ENCODE data around the gene FIS1. TPM values are rescaled to one million over a fixed set of nuclear protein-coding genes. Genes with fewer than 3 reads are reported as not detected.

FIS1 gene
- total RNA-seq, 2 experiments from 2014 or later, result 106 to 109 TPM

DNA sequence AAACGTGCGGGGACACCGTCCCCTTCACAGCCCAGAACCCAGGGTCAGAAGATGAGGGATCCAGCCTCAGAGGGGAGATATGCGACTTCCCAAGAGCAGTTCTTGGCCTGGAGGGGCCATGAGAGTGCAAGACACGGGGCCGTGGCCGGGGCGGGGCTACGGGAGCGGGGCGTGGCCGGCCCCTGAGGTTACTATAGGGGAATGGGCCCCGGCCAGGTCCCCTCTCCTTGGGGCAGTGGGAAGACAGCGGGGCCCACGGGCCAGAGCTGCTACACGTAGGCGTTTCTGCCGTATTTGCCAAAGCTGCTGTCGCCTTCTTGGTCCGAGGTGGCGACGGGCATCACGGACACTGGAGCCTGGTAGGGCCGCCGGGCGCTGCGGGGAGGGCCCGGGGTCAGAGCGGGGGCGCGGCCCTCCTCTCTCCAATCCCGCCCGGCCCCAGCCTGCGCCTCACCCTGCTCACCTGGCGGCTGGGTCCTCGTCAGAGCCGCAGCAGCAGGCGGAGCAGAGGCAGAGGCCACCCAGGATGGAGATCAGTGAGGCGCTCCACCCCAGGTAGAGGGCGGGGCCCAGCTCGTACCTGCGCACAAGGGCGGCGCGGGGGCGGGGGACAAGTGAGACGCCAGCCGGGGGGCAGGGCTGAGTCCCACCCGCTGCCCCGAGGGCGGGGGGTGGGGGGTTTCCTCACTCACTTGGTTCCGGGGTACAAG lies 12.6 kb downstream of the FIS1 start:
- H3K4me3 Mint-ChIP-seq, result no peak overlapping the region

DNA sequence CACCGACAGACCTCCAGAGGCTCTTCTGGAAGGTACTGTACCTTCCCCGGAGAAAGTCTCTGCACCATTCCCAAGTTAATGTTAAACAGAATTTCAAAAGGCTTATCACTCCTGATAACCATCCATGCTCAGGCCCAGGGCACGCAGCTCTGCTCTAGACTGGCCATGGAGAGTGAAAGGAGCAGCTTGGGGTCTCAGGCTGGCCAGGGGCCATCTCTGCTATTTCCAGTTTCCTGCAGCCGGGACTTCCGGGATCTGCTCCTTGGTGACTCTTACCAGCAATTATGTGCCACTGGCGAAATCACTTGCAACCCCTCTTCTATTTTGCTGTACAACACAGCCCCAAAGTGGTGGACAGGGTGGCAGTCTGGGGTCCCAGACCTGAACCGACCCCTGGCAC lies 13.2 kb downstream of the FIS1 start:
- no peak for DNase-seq
- H3K27me3 Mint-ChIP-seq, result no peaks in the 10 kb centered on the region
- no peak overlapping the region for H3K4me3 Mint-ChIP-seq
- H3K9me3 Mint-ChIP-seq, result no peaks in the 10 kb centered on the region
- no peak overlapping the region for H3K27ac Mint-ChIP-seq
- H3K36me3 Mint-ChIP-seq, result no peaks in the 10 kb centered on the region
- H3K4me1 Mint-ChIP-seq, result no peaks in the 10 kb centered on the region

More for the DNA sequence above, 12.6 kb downstream of the FIS1 start:
- H3K27me3 Mint-ChIP-seq, result no peaks in the 10 kb centered on the region
- H3K36me3 Mint-ChIP-seq, result no peaks in the 10 kb centered on the region
- DNase-seq, result no peak
- H3K9me3 Mint-ChIP-seq, result no peaks in the 10 kb centered on the region
- no peak overlapping the region for H3K27ac Mint-ChIP-seq
- no peaks in the 10 kb centered on the region for H3K4me1 Mint-ChIP-seq

GRCh38 chr7:101226721-101227120 lies 18.2 kb downstream of the FIS1 start:
- H3K27ac Mint-ChIP-seq, result no peak overlapping the region
- no peak overlapping the region for H3K4me3 Mint-ChIP-seq
- peaks cover 6% of the 10 kb centered on the region for H3K4me1 Mint-ChIP-seq
- H3K36me3 Mint-ChIP-seq, result peaks cover 20% of the 10 kb centered on the region
- H3K27me3 Mint-ChIP-seq, result no peaks in the 10 kb centered on the region
- DNase-seq, result no peak
- H3K9me3 Mint-ChIP-seq, result no peaks in the 10 kb centered on the region

- Mint-ChIP-seq H3K27ac (no peak overlapping the region), H3K4me1 (peaks cover 6% of the 10 kb centered on the region), H3K27me3 (no peaks in the 10 kb centered on the region), H3K36me3 (peaks cover 20% of the 10 kb centered on the region), H3K4me3 (no peak overlapping the region), H3K9me3 (no peaks in the 10 kb centered on the region)
- DNase-seq, result no peak
Observed at GRCh38 chr7:101225650-101226049, 19.2 kb downstream of the FIS1 start.

DNA sequence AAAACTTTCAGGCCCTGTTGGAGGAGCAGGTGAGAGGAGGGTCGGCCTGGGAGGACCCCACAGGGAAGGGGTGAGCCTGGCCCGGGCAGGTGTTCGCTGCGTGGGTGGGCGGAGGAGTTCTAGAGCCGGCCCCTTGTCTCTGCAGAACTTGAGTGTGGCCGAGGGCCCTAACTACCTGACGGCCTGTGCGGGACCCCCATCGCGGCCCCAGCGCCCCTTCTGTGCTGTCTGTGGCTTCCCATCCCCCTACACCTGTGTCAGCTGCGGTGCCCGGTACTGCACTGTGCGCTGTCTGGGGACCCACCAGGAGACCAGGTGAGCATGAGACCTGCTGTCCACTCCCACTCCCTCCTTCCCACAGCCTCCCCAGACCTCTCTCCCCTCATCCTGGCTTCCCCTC lies 21.4 kb downstream of the FIS1 start:
- Mint-ChIP-seq H3K4me1 (peaks cover 22% of the 10 kb centered on the region), H3K4me3 (no peak overlapping the region), H3K36me3 (peaks cover 20% of the 10 kb centered on the region), H3K27ac (no peak overlapping the region), H3K9me3 (no peaks in the 10 kb centered on the region), H3K27me3 (no peaks in the 10 kb centered on the region)
- DNase-seq, result no peak

DNA sequence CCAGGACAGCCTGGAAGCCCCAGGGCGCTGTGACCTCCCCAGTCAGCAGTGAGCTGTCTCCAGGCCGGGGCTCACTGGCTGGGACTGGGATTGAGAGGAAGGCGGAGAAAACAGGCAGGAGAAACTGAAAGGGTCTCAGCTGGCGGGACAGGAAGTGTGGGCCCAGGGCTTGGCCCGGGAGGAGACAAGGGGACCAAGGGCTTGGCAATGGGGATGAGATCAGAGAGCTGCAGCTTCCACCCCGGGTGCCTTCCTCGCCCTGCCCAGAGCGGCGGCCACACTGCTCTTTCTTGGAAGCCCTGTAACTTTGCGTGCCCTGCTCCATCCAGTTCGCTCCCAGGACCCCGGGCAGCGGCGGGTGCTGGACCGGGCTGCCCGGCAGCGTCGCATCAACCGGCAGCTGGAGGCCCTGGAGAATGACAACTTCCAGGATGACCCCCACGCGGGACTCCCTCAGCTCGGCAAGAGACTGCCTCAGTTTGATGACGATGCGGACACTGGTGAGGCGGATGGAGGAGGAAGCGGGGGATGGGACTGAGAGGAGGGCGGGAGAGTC lies 22.5 kb downstream of the FIS1 start:
- Mint-ChIP-seq H3K36me3 (peaks cover 20% of the 10 kb centered on the region), H3K9me3 (no peaks in the 10 kb centered on the region), H3K4me3 (no peak overlapping the region), H3K4me1 (peaks cover 25% of the 10 kb centered on the region), H3K27me3 (no peaks in the 10 kb centered on the region), H3K27ac (no peak overlapping the region)
- DNase-seq, result no peak

GRCh38 chr7:101220295-101220694 lies 24.6 kb downstream of the FIS1 start:
- Mint-ChIP-seq H3K36me3 (peaks cover 26% of the 10 kb centered on the region), H3K4me3 (no peak overlapping the region), H3K9me3 (no peaks in the 10 kb centered on the region), H3K27me3 (no peaks in the 10 kb centered on the region), H3K4me1 (peaks cover 33% of the 10 kb centered on the region), H3K27ac (no peak overlapping the region)
- DNase-seq, result no peak

GRCh38 chr7:101218236-101219125 lies 26.4 kb downstream of the FIS1 start:
- Mint-ChIP-seq H3K9me3 (no peaks in the 10 kb centered on the region), H3K4me3 (peak overlapping the region; percentile 94), H3K36me3 (peaks cover 21% of the 10 kb centered on the region), H3K27me3 (no peaks in the 10 kb centered on the region), H3K27ac (peak overlapping the region; percentile 82), H3K4me1 (peaks cover 33% of the 10 kb centered on the region)
- no peak for DNase-seq

DNA sequence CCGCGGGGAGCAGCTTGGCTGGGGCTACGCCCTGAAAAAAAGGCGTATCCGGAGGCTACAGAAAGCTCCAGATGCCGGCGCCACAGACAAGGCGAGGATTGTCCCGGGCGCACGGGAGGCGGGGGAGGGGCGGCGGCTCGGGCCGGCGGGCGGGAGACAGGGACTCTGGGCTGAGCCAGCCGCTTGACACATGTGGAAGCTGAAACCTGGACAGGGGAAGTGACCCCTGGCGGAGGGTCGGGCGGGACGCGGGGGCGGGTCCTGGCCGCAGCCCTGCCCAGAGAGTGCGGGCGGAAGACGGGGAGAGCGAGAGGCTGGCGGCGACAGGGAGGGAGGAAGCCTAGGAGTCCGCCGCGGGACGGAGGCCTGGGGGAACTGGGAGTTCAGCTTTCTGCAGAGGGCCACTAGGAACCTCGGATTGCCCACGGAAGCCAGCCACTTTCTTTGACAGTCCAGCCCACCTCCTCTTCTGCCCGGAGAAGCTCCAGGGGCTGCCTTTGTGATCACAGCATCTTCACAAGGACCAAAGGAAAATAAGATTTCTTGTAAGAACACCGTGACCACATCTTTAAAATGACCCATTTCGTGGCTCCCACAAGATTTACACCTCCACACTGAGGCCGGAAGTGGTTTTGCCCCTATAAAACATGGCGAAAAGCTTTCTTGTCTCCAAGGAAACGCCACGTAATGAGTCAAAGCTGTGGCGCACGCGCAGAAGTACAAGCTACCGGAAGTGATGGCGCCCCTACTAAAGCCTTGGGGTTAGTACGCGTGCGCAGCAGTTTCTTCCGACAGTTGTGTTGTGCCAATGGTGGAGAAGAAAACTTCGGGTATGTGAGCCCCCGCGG lies 27.3 kb downstream of the FIS1 start, which contains the start of the genes PLOD3 and ZNHIT1:
TSS of gene PLOD3 (minus strand) at position 194 of the 848 bp plus-strand sequence. CDS start 307 bp downstream, outside the sequence.
TSS of gene ZNHIT1 (plus strand) at position 778 of the 848 bp plus-strand sequence. CDS start at position 809, 31 bp downstream.
- Mint-ChIP-seq H3K27me3 (no peaks in the 10 kb centered on the region), H3K4me1 (peaks cover 33% of the 10 kb centered on the region), H3K36me3 (peaks cover 14% of the 10 kb centered on the region), H3K4me3 (peak within 1 kb of the TSS; percentile 94), H3K9me3 (no peaks in the 10 kb centered on the region), H3K27ac (peak within 1 kb of the TSS; percentile 82)
- peak; percentile 91 for DNase-seq

- H3K9me3 Mint-ChIP-seq, result no peaks in the 10 kb centered on the region
- DNase-seq, result peak; percentile 18
- H3K27me3 Mint-ChIP-seq, result no peaks in the 10 kb centered on the region
- peaks cover 30% of the 10 kb centered on the region for H3K4me1 Mint-ChIP-seq
- peaks cover 9% of the 10 kb centered on the region for H3K36me3 Mint-ChIP-seq
- peak overlapping the region; percentile 51 for H3K27ac Mint-ChIP-seq
- H3K4me3 Mint-ChIP-seq, result peak overlapping the region; percentile 94
Observed at GRCh38 chr7:101216860-101217387, 28.0 kb downstream of the FIS1 start.

DNA sequence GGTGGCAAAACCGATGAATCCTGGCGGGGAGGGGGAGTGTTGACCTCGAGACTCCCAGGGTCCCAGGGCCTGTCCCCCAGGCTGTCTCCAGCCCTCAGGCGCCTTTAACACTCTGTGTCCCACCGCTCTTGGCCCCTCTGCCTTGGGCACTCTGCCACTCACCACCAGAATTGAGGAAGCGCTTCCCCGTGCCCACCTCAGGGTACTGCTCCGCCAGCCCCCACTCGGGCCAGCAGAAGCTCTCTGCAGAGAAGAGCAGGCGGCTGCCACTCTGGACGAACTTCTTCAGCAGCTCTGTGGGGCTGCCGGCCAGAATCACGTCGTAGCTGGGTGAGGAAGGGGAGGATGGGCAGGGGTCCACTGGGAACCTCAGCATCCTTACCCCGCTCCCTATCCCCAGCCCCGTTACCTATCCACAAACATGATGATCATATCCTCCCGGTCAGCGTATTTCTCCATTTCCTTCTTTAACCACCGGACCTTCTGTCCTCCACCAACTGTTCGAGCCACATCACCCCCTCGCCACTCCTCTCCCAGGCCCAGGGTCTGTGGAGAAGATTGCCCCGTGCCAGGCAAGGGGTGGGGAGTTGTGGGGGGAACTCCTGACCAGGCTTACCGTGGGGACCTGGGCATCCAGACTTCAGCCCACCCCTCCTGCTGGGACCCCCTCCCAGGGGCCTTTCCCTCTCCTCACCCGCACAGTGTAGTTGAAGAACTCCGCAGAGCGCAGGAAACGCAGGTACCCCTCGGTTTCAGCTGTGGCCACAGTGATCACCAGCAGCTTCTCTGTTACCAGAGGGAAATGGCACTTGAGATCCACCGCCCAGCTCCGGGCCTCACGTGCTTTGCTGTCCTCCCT lies 28.7 kb downstream of the FIS1 start:
- Mint-ChIP-seq H3K4me1 (peaks cover 27% of the 10 kb centered on the region), H3K9me3 (no peaks in the 10 kb centered on the region), H3K27ac (peak overlapping the region; percentile 51), H3K27me3 (no peaks in the 10 kb centered on the region), H3K36me3 (peaks cover 7% of the 10 kb centered on the region), H3K4me3 (peak overlapping the region; percentile 94)
- no peak for DNase-seq

DNA sequence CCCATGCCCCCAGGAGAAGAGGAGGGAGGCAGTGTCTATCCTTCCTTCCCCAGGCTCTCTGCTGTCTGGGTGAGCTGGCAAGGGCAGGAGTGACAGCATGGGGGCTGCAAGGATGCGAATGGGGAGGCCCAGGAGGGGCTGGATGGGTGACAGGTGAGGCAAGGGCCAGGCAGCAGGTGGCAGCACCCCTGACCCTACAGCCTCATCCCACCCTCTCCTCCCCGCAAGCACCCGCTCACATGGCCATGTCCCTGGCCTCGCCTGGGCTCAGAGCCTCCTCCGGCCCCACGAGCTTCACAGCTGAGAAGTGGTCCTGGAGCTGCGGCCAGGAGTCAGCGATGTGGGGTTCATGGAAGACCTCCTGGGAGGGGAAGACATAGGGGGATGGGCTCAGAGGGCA lies 32.9 kb downstream of the FIS1 start:
- peaks cover 7% of the 10 kb centered on the region for H3K36me3 Mint-ChIP-seq
- no peak for DNase-seq
- no peaks in the 10 kb centered on the region for H3K27me3 Mint-ChIP-seq
- no peak overlapping the region for H3K4me3 Mint-ChIP-seq
- peaks cover 9% of the 10 kb centered on the region for H3K4me1 Mint-ChIP-seq
- no peaks in the 10 kb centered on the region for H3K9me3 Mint-ChIP-seq
- H3K27ac Mint-ChIP-seq, result no peak overlapping the region

- Mint-ChIP-seq H3K27me3 (no peaks in the 10 kb centered on the region), H3K36me3 (peaks cover 4% of the 10 kb centered on the region), H3K4me1 (peaks cover 6% of the 10 kb centered on the region), H3K9me3 (no peaks in the 10 kb centered on the region), H3K27ac (no peak overlapping the region), H3K4me3 (no peak overlapping the region)
- DNase-seq, result no peak
Observed at GRCh38 chr7:101211501-101211900, 33.4 kb downstream of the FIS1 start.
